ENCODE measurements around the gene SNAPC4.

SNAPC4 gene

GRCh38 chr9:136394312-136395019, 5.5 kb downstream of the SNAPC4 start:
- no peak for FAIRE-seq
- no peak for DNase-seq (ENCODE audit: insufficient read length, low spot score)

GRCh38 chr9:136393531-136393930, 6.4 kb downstream of the SNAPC4 start:
- FAIRE-seq: no peak
- DNase-seq (ENCODE audit: insufficient read length, low spot score): no peak

- no peak for FAIRE-seq
- no peak for DNase-seq (ENCODE audit: insufficient read length, low spot score)
Observed at GRCh38 chr9:136392538-136393449, 7.2 kb downstream of the SNAPC4 start.

- no peak for FAIRE-seq
- no peak for DNase-seq (ENCODE audit: insufficient read length, low spot score)
Observed at GRCh38 chr9:136391737-136392537, 8.0 kb downstream of the SNAPC4 start.

- DNase-seq (ENCODE audit: insufficient read length, low spot score) (no peak), FAIRE-seq (no peak)
Observed at GRCh38 chr9:136389396-136389795, 10.6 kb downstream of the SNAPC4 start.

- no peak for DNase-seq (ENCODE audit: insufficient read length, low spot score)
- no peak for FAIRE-seq
Observed at GRCh38 chr9:136387217-136387616, 12.8 kb downstream of the SNAPC4 start.

- DNase-seq (ENCODE audit: insufficient read length, low spot score) (no peak), FAIRE-seq (no peak)
Observed at GRCh38 chr9:136386018-136386417, 14.0 kb downstream of the SNAPC4 start.

- DNase-seq (ENCODE audit: insufficient read length, low spot score) (no peak), FAIRE-seq (no peak)
Observed at GRCh38 chr9:136385015-136385414, 15.0 kb downstream of the SNAPC4 start.

- DNase-seq (ENCODE audit: insufficient read length, low spot score) (no peak), FAIRE-seq (no peak)
Observed at GRCh38 chr9:136383436-136383835, 16.5 kb downstream of the SNAPC4 start.

- no peak for FAIRE-seq
- DNase-seq (ENCODE audit: insufficient read length, low spot score): no peak
Observed at GRCh38 chr9:136381966-136382513, 17.9 kb downstream of the SNAPC4 start.

- no peak for DNase-seq (ENCODE audit: insufficient read length, low spot score)
- FAIRE-seq: no peak
Observed at GRCh38 chr9:136381311-136381710, 18.7 kb downstream of the SNAPC4 start.

GRCh38 chr9:136380381-136380780, 19.6 kb downstream of the SNAPC4 start:
- FAIRE-seq (no peak), DNase-seq (ENCODE audit: insufficient read length, low spot score) (no peak)

GRCh38 chr9:136379891-136380290, 20.1 kb downstream of the SNAPC4 start:
- DNase-seq (ENCODE audit: insufficient read length, low spot score): no peak
- FAIRE-seq: no peak

GRCh38 chr9:136379401-136379800, 20.6 kb downstream of the SNAPC4 start:
- FAIRE-seq: no peak

GRCh38 chr9:136379003-136379287, 21.0 kb downstream of the SNAPC4 start:
- no peak for DNase-seq (ENCODE audit: insufficient read length, low spot score)
- no peak for FAIRE-seq

More at GRCh38 chr9:136379401-136379800, 20.6 kb downstream of the SNAPC4 start:
- DNase-seq (ENCODE audit: insufficient read length, low spot score): no peak

- FAIRE-seq (no peak), DNase-seq (ENCODE audit: insufficient read length, low spot score) (no peak)
Observed at GRCh38 chr9:136378170-136379002, 21.6 kb downstream of the SNAPC4 start.

GRCh38 chr9:136377341-136378169, 22.4 kb downstream of the SNAPC4 start:
- no peak for FAIRE-seq

GRCh38 chr9:136376457-136376856, 23.5 kb downstream of the SNAPC4 start:
- FAIRE-seq: no peak

More at GRCh38 chr9:136377341-136378169, 22.4 kb downstream of the SNAPC4 start:
- no peak for DNase-seq (ENCODE audit: insufficient read length, low spot score)

GRCh38 chr9:136375096-136375495, 24.9 kb downstream of the SNAPC4 start:
- no peak for DNase-seq (ENCODE audit: insufficient read length, low spot score)
- no peak for FAIRE-seq

More at GRCh38 chr9:136376457-136376856, 23.5 kb downstream of the SNAPC4 start:
- DNase-seq (ENCODE audit: insufficient read length, low spot score): no peak

Measured in GM19239 (cell line).